GM19328 (cell line): ENCODE data around the gene CDH4.

Source experiments
- ATAC-seq: cut with Tn5 transposase; IDR thresholded peaks from one replicate; pipeline ENCODE4 v1.9.1; 2021; ENCODE audit warnings: mild to moderate bottlenecking, moderate library complexity; ENCODE audit not compliant: unreplicated experiment

Gene CDH4

GRCh38 chr20:61736001-61736635 is 484.1 kb downstream of the CDH4 start:
- no peak for ATAC-seq

- no peak for ATAC-seq
Measured at GRCh38 chr20:61736751-61737310, 484.8 kb downstream of the CDH4 start.

- no peak for ATAC-seq
Measured at GRCh38 chr20:61737346-61737745, 485.3 kb downstream of the CDH4 start.

DNA sequence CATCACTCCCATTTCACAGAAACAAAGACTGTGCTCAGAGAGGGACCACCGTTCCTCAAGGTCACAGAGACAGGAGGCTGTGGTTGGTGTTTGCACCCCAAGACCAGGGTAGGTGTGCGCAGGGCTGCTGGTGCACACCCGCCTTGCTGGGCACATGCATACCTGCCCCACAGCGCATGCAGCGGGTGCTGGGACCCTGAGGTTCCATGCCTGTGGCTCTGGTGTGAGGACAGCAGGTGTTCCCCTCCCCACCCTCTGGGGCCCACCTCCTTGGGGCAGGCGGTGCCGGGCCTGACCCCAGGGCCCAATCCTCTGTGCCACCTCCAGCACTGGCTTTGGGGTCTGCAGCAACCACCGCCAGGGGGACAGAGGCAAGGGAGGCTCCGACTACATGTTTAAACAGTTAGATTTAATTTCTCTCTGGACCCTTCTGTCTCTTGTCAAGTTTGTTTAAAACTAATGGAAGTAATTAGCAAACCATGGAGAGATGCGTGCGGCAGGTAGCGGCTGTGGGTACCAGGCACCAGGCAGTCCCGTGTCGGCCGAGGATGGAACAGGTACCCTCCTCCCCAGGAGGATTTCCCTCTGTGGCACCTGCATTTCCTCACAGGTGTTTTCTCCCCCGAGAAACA is 485.9 kb downstream of the CDH4 start:
- no peak for ATAC-seq

GRCh38 chr20:61738601-61739069 is 486.6 kb downstream of the CDH4 start:
- no peak for ATAC-seq

DNA sequence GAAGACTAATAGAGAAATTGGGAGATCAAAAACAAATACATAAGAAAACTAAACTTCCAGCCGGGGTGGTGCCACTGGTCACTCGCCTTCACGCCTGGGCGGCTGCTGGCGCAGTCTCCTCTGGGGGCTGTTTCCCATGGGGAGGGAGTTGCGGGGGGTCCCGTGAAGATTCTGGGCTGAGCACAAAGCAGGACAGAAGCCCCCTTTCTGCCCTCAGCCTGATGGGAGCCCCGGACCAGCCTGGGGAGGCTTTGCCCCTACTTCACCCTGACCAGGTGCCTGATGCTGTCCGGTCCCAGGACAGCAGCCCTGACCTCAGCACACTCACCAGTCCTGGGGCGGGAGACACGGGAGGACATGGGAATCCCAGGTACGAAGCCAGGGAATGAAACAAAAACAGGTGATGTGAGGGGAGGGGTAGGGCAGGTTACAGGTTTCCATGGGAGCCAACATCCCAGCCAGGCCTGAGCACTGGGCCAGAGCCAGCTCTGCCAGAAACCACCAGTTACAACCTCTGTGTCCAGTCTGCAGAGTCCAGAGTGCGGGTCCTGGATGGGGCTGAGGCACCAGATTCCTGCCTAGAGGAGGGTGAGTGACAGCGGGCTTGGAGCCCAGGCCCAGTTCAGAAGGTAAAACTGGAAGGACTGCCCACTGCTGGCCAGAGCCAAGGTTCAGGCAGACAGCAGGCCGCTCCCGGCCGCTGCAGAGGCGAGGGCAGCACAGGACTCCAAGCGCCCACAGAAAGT is 487.2 kb downstream of the CDH4 start:
- ATAC-seq = no peak

DNA sequence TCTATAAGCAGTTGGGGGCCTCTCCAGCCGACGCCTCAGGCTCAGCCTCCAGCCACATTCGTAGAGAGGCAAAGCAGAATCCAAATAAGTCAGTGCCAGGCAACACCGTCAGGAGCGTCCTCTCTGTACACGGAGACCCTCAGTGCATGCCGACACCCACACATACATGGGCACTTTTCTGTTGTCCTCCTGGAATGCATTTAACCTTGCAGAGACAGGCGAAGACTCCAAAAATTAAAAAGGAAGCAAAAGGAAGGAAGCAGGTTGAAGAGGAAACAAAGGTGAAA is 487.7 kb downstream of the CDH4 start:
- ATAC-seq = no peak

DNA sequence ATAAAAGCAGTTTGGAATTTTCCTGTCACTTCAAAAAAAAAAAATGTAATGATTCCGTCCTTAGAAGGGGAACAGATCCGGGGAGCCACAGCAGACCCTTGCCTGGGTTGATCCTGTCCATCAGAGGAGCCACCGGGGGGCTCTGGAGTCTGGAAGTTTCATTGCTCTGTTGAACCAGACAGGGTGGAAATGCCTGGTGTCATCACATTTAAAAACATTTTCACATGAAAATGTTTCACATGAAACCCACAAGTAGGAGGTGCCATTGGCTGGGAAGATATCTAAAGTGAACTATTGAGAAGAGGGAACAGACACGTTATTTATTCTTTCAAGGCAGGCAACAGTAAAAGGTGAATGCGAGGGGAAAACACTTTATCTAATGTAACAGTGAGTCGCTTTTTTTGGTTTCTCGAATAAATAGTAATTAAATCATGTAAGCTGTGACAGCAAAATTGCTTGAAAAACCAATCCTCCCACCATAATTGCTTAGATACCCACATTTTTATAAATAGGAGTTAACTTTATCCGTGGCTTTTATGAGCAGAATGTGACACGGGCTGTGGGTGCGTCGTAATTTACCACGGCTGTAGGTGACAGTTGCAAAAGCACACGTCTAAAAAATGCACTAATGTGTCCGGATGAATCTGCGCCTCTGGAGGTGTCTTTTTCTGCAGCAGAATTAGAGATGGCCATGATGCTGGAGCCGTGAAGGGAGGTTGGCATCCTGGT is 490.2 kb downstream of the CDH4 start:
- no peak for ATAC-seq

DNA sequence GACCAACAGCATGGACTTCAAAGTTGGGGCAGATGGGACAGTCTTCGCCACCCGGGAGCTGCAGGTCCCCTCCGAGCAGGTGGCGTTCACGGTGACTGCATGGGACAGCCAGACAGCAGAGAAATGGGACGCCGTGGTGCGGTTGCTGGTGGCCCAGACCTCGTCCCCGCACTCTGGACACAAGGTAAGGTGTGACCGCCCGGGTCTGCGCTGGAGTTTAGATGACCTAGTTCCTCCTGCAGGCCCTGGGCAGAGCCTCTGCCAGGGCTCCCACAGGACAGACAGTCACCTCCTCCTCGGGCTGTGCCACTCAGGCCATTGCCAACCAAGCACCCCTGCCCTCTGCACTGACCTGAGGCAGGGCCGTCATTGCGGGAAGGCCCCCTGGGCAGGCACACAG is 491.5 kb downstream of the CDH4 start:
- ATAC-seq = no peak

DNA sequence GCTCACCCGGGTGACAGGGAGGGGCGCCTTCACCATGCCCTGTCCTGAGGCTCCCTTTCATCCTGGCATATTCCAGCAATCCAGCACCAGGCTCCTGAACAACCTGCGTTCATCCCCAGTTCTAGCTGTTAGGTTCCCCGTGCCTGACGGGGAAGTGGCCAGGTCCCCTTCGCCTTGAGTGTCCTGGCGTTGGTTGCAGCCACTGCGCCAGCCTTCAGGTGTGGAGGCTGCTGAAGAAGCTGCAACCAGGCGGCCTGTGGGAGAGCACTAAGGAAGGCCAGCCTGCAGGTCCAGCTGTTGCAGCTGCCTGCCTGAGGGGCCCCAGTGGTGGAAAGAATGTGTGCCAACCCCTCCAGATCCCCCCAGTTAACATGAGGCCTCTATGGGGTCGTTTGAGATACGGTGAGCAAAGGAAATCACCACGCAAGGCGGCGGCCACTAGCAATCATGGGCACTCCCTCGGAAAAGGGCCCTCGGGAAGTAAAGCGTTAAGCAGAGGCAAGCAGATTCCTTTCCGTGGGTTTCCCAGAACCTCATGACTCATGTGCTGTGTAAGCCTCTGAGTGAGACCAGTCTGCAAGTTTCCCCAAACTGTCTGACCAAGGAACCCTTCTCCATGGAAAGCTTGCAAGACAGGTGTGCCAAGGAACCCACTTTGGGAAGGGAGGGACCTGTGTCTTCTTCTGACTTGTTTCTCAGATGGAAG is 492.8 kb downstream of the CDH4 start:
- ATAC-seq = no peak

DNA sequence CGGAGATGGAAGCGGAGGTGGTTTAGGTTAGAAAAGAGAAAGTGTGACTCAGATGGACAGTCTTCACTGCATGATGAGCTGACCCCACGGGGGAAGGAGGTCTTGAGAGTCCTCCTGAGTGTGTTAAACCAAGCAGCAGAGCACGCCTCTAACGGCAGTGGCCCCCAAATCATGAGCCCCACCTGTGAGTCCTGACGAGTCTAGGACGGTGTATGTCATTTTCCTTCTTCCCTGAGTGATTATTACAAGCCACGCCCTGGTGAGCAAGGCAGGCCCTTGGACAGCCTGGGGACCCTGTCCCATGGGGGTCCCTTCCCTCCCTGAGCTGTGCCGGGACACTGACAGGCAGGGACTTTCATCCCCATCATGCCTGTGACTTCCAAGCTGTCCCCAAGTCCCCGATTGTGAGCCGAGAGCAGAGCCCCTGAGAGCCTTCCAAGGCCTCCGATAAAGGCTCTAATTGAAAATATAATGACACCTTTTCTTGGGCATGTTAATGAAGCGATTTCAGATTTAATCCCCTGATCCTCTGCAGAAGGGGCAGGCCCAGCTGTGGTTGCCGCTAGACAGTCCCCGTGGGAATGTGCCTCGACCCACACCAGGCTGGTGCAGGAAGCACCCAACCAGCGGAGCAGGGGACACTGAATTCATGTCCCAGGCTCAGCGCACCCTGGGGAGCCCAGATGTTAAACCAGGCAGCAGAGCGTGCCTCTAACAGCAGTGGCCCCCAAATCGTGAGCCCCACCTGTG is 493.5 kb downstream of the CDH4 start:
- ATAC-seq = no peak

DNA sequence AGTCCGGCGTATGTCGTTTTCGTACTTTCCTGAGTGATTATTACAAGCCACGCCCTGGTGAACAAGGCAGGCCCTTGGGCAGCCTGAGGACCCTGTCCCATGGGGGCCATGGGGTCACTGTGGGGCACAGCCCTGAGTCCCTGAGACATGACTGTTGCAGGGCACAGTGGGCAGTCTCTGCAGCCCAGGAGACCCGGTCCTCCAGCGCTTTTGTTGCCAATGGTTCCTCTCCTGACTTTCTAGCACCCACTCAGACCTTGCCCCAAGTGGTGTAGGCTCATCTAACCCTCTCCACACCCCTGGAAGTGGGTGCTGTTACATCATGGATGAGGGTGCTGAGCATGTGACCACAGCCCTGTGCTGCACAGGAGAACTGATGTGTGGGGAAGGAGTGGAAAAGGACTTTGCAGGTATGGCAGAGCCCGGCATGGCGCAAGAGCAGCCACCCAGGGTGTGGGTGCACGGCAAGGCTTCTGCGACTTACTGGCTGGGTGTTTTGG is 494.1 kb downstream of the CDH4 start:
- ATAC-seq = no peak

GRCh38 chr20:61746781-61747180 is 494.7 kb downstream of the CDH4 start:
- no peak for ATAC-seq

- ATAC-seq = no peak
Measured at GRCh38 chr20:61748376-61748775, 496.3 kb downstream of the CDH4 start.

- no peak for ATAC-seq
Measured at GRCh38 chr20:61749406-61750075, 497.5 kb downstream of the CDH4 start.

DNA sequence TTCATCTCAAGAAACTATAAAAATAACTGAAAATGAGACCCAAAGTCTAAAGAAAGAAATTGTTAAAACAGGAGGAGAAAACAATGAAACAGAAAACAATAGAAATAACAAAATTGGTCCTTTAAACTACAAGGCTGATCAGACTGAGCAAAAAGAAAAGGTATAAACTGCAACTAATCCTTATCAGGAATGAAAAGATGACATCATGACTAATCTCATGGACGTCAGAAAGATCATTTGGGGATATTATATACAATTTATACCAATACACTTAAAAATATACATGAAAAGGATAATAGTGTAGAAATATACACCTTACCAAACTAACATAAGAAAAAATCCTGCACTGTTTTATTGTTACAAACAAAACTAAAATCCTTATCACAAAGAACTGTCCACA is 498.0 kb downstream of the CDH4 start:
- ATAC-seq = no peak

DNA sequence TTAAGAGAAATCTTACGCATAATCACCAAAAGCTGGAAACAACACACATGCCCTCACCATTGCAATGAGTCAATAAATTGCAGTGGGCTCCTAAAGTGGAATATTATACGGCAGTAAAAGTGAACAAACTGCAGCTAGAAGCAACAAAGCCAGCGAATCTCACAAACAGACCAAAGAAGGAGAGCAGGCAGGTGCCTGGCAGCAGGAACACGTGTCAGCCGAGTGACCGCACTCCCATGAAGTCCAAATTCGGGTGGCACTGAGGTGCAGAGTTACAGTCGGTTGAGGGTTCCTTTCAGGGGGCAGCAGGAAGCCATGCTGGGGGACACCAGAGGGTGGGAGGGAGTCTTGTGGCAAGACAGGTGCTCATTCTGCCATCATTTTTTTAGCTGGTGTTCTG is 500.5 kb downstream of the CDH4 start:
- no peak for ATAC-seq

DNA sequence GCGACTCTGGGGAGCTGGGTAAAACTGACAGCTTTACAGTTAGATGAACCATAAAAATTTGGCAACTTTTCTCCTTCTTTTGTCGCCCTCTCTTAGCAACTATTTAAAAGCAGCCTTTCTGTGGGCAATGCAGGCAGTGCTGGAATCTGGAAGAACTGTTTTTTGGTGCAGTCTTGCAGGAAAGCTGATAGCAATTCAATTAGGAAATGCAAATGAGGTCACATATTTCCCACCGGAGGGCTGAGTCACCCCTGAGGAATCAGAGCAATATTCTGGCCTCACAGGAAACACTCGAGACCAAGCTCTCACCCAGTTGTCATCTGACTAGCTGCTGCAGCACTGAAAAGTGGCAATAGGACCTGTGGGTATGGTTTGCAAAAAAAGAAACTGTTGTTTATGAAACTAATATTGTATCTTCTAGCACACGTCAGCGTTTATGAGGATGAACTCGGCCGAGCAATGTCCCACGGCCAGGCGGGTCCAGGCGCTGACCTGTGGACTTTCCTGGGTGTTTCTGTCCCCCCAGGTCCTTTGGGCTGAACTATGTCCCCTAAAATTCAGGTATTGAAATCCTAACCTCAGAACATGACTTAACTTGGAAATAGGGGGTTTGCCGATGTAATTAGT is 501.4 kb downstream of the CDH4 start:
- no peak for ATAC-seq
